IMR-90 (cell line): ENCODE data around the gene PRPS1L1. TPM values are rescaled to one million over a fixed set of nuclear protein-coding genes. Genes with fewer than 3 reads are reported as not detected.
A peak's percentile ranks its signal among the peaks of the same experiment; 100 is the strongest.

ENCODE experiments used
- ATAC-seq: fragments of 200-7000 bp; cut with Tn5 transposase; 2 replicates; pipeline ENCODE4 v1.9.1; 2020; ENCODE audit warnings: low read depth, mild to moderate bottlenecking, moderate library complexity
- BruUV-seq: library from RNA; stranded (reverse); fragments of 400-500 nt; replicated peaks from 2 replicates; lab custom pipeline; 2021; lab: Mats Ljungman, UMichigan
- CTCF ChIA-PET: fragments of 300-600 bp; formaldehyde crosslinking; extraction: SDS; loops from one replicate; lab custom pipeline; 2021; ENCODE audit warnings: antibody characterized with exemption; lab: Yijun Ruan, JAX
- POLR2A ChIA-PET: fragments of 300-600 bp; sonication (Branson Sonifier 250); formaldehyde crosslinking; loops from one replicate; lab custom pipeline; 2022; ENCODE audit warnings: antibody characterized with exemption; ENCODE audit not compliant: unreplicated experiment; lab: Charles Lee
- DNase-seq: peaks from one replicate; pipeline ENCODE4 v3.0.0; 2013
- H2AFZ ChIP-seq: replicated peaks from 2 replicates; pipeline ENCODE3; 2013; ENCODE audit warnings: low read length, mild to moderate bottlenecking; ENCODE audit not compliant: poor library complexity
- H2AK5ac ChIP-seq: 2 replicates; pipeline ENCODE4 v1.6.1; 2013; ENCODE audit warnings: low read depth, low read length, inconsistent platforms
- H2AK9ac ChIP-seq: replicated peaks from 2 replicates; pipeline ENCODE3; 2013; ENCODE audit warnings: mild to moderate bottlenecking, low read depth, low read length, moderate library complexity; ENCODE audit not compliant: poor library complexity
- H2BK120ac ChIP-seq: 2 replicates; pipeline ENCODE4 v1.6.1; 2013; ENCODE audit warnings: low read depth, low read length, inconsistent platforms
- H2BK15ac ChIP-seq: 3 replicates; pipeline ENCODE4 v1.6.1; 2013; ENCODE audit warnings: low read depth, low read length, inconsistent platforms
- H2BK20ac ChIP-seq: 2 replicates; pipeline ENCODE4 v1.6.1; 2013; ENCODE audit warnings: low read depth, mild to moderate bottlenecking, inconsistent platforms, low read length, moderate library complexity
- H2BK5ac ChIP-seq: 2 replicates; pipeline ENCODE4 v1.6.1; 2013; ENCODE audit warnings: mild to moderate bottlenecking, low read depth, low read length, inconsistent platforms; ENCODE audit not compliant: poor library complexity, severe bottlenecking
- H3K14ac ChIP-seq: replicated peaks from 2 replicates; pipeline ENCODE4 v1.6.1; 2013; ENCODE audit warnings: low read depth, low read length, inconsistent platforms
- H3K18ac ChIP-seq: 2 replicates; pipeline ENCODE4 v1.6.1; 2013; ENCODE audit warnings: low read depth, low read length, control low read depth
- H3K23ac ChIP-seq: 2 replicates; pipeline ENCODE4 v1.6.1; 2013; ENCODE audit warnings: low read depth, low read length, inconsistent platforms
- H3K27ac ChIP-seq: 2 replicates; pipeline ENCODE4 v1.5.1; 2013; ENCODE audit warnings: mild to moderate bottlenecking, control low read depth, low read length; ENCODE audit not compliant: insufficient read depth
- H3K27me3 ChIP-seq: 2 replicates; pipeline ENCODE4 v1.6.1; 2013; ENCODE audit warnings: low read length; ENCODE audit not compliant: control insufficient read depth, insufficient read depth
- H3K36me3 ChIP-seq: 2 replicates; pipeline ENCODE4 v1.6.1; 2013; ENCODE audit warnings: low read length, mixed read lengths; ENCODE audit not compliant: control insufficient read depth, insufficient read depth
- H3K4ac ChIP-seq: 2 replicates; pipeline ENCODE4 v1.6.1; 2013; ENCODE audit warnings: low read depth, low read length, inconsistent platforms
- H3K4me1 ChIP-seq: 2 replicates; pipeline ENCODE4 v1.6.1; 2013; ENCODE audit warnings: low read length, mixed read lengths; ENCODE audit not compliant: control insufficient read depth, insufficient read depth
- H3K4me2 ChIP-seq: 2 replicates; pipeline ENCODE4 v1.6.1; 2013; ENCODE audit warnings: low read depth, mild to moderate bottlenecking, control low read depth, low read length, moderate library complexity
- H3K4me3 ChIP-seq: 2 replicates; pipeline ENCODE4 v1.5.1; 2013; ENCODE audit warnings: low read depth, mild to moderate bottlenecking, control low read depth, low read length, moderate library complexity; ENCODE audit not compliant: insufficient read depth
- H3K56ac ChIP-seq: 2 replicates; pipeline ENCODE4 v1.6.1; 2013; ENCODE audit warnings: low read length, inconsistent platforms; ENCODE audit not compliant: insufficient read depth; ENCODE audit errors: extremely low read depth
- H3K79me1 ChIP-seq, 2 experiments: 2 replicates each; pipeline ENCODE4 v1.6.1; 2013; ENCODE audit warnings: low read length in 2 of 2, inconsistent platforms in 1 of 2, low read depth in 1 of 2
- H3K9ac ChIP-seq: 2 replicates; pipeline ENCODE4 v1.6.1; 2013; ENCODE audit warnings: low read depth, low read length, control low read depth
- H3K9me1 ChIP-seq: 2 replicates; pipeline ENCODE4 v1.6.1; 2013; ENCODE audit warnings: low read length, inconsistent platforms; ENCODE audit not compliant: insufficient read depth
- H3K9me3 ChIP-seq: 2 replicates; pipeline ENCODE4 v1.6.1; 2013; ENCODE audit warnings: low read length; ENCODE audit not compliant: control insufficient read depth, insufficient read depth
- H4K20me1 ChIP-seq: 2 replicates; pipeline ENCODE4 v1.6.1; 2013; ENCODE audit warnings: low read length, inconsistent platforms; ENCODE audit not compliant: insufficient read depth
- H4K5ac ChIP-seq: 2 replicates; pipeline ENCODE4 v1.6.1; 2013; ENCODE audit warnings: mild to moderate bottlenecking, low read depth, low read length, control low read depth
- H4K8ac ChIP-seq, 2 experiments: 2 replicates each; pipeline ENCODE4 v1.6.1; 2013; ENCODE audit warnings: low read depth in 2 of 2, low read length in 2 of 2, control low read depth in 1 of 2, inconsistent platforms in 1 of 2
- H4K91ac ChIP-seq: 2 replicates; pipeline ENCODE4 v1.6.1; 2013; ENCODE audit warnings: low read depth, low read length, inconsistent platforms; ENCODE audit not compliant: insufficient read depth
- BHLHE40 ChIP-seq: fragments of 150-350 bp; IDR thresholded peaks from 2 replicates; pipeline ENCODE4 v1.6.1; 2016; ENCODE audit warnings: mild to moderate bottlenecking, low read depth, low read length
- CEBPB ChIP-seq: IDR thresholded peaks from 2 replicates; pipeline ENCODE4 v1.6.1; 2012; ENCODE audit warnings: low read depth, low read length, improper control_type of control experiment
- CHD1 ChIP-seq: IDR thresholded peaks from 2 replicates; pipeline ENCODE4 v1.6.1; 2012; ENCODE audit warnings: low read depth, low read length, improper control_type of control experiment
- FOS ChIP-seq: fragments of 150-350 bp; IDR thresholded peaks from 2 replicates; pipeline ENCODE4 v1.6.1; 2016; ENCODE audit warnings: low read depth, low read length
- MAFK ChIP-seq: IDR thresholded peaks from 2 replicates; pipeline ENCODE4 v1.6.1; 2012; ENCODE audit warnings: low read depth, low read length, improper control_type of control experiment
- MAZ ChIP-seq: IDR thresholded peaks from 2 replicates; pipeline ENCODE4 v1.6.1; 2012; ENCODE audit warnings: low read depth, mild to moderate bottlenecking, low read length, improper control_type of control experiment, moderate library complexity, borderline replicate concordance
- MXI1 ChIP-seq: IDR thresholded peaks from 2 replicates; pipeline ENCODE4 v1.6.1; 2012; ENCODE audit warnings: low read depth, mild to moderate bottlenecking, low read length, moderate library complexity, borderline replicate concordance
- NFE2L2 ChIP-seq: fragments of 150-350 bp; IDR thresholded peaks from 2 replicates; pipeline ENCODE4 v1.6.1; 2016; ENCODE audit warnings: low read depth, mild to moderate bottlenecking, low read length
- POLR2A ChIP-seq: IDR thresholded peaks from 2 replicates; pipeline ENCODE4 v1.6.1; 2012; ENCODE audit warnings: mild to moderate bottlenecking, low read depth, low read length
- RAD21 ChIP-seq: IDR thresholded peaks from 2 replicates; pipeline ENCODE4 v1.6.1; 2012; ENCODE audit warnings: low read length, improper control_type of control experiment
- RFX5 ChIP-seq: IDR thresholded peaks from 2 replicates; pipeline ENCODE4 v1.8.0; 2012; ENCODE audit warnings: low read depth, mild to moderate bottlenecking, low read length, moderate library complexity
- SMC3 ChIP-seq: fragments of 150-350 bp; IDR thresholded peaks from 2 replicates; pipeline ENCODE4 v1.6.1; 2016; ENCODE audit warnings: low read depth, mild to moderate bottlenecking, antibody characterized with exemption, low read length, moderate library complexity
- WGBS, 2 experiments: methylation state at CpG; one replicate each; pipeline versions ENCODE4 v1.1.5 to v1.1.7; 2013; ENCODE audit warnings: missing lambda C conversion rate in 2 of 2; ENCODE audit not compliant: insufficient read length in 1 of 2; ENCODE audit errors: extremely low coverage in 2 of 2; 5-methylcytosine and 5-hydroxymethylcytosine counted together
- dilution Hi-C: fragments of 300-500 bp; cut with HindIII; formaldehyde crosslinking; loops from one replicate; pipeline ENCODE4 v1.14.3; 2018; ENCODE audit warnings: low sequenced_read_pairs; ENCODE audit not compliant: unreplicated experiment
- in situ Hi-C: fragments of 300-500 bp; cut with MboI; formaldehyde crosslinking; loops from 3 replicates; pipeline ENCODE4 v1.14.3; 2019; ENCODE audit warnings: low sequenced_read_pairs, inconsistent platforms, mixed read lengths
- intact Hi-C: fragments of 100-400 bp; cut with micrococcal nuclease; formaldehyde crosslinking; loops from 2 replicates; pipeline ENCODE4 v1.10.0; 2022
- polyA plus RNA-seq, 3 experiments: library from polyadenylated mRNA; depleted of rRNA; stranded (reverse); fragments of >200 nt; gene quantifications; 2 replicates each; pipeline ENCODE4 v1.2.3, GENCODE V29; 2012; ENCODE audit warnings: low replicate concordance in 1 of 3
- total RNA-seq: library from RNA; depleted of rRNA; stranded (reverse); fragments of >200 nt; gene quantifications from 2 replicates; pipeline ENCODE4 v1.2.3, GENCODE V29; 2012
- TF ChIP-seq, protein P1 (sequence below): conservative IDR thresholded peaks from 2 replicates; pipeline ENCODE4 v1.5.1; 2012; ENCODE audit warnings: mild to moderate bottlenecking, low read depth, low read length, improper control_type of control experiment
- TF ChIP-seq, protein P2 (sequence below): fragments of 150-350 bp; IDR thresholded peaks from 2 replicates; pipeline ENCODE4 v1.6.1; 2017; ENCODE audit warnings: mild to moderate bottlenecking, antibody characterized with exemption, low read length, low read depth

Gene PRPS1L1
- total and polyA plus RNA-seq, 2 of the 4 experiments (the other 2 are of a cell fraction) = not detected

DNA sequence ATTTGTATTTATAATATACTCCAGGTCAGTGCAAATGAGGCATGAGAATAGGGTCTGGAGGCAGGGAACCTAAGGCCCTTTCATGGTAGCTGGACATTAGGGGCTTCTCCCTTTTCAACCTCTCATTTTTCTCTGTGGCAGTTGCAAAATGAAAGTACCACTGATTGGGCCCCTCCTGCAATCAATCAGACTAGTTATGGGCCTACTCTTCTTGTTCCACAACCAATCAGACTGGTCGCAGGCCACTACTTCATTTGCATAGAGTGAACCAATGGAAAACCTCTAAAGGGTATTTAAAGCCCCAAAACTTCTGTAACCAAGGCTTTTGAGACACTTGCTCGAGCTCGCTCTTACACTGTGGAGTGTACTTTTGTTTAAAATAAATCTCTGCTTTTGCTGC lies 10.0 kb upstream of the PRPS1L1 start:
- H3K9me1 ChIP-seq = no peaks in the 10 kb centered on the region
- BruUV-seq = no TSS peak
- CTCF ChIA-PET = no interaction called here

More for the DNA sequence above, 10.0 kb upstream of the PRPS1L1 start:
- no peak overlapping the region for H3K9ac ChIP-seq
- in situ Hi-C loops (no loop called here), dilution Hi-C loops (no loop called here), intact Hi-C loops (no loop called here)
- no peak overlapping the region for H2AK5ac ChIP-seq
- H3K14ac ChIP-seq = no peak overlapping the region
- no peak overlapping the region for H3K27ac ChIP-seq
- no peak overlapping the region for H3K23ac ChIP-seq
- no peak overlapping the region for H4K5ac ChIP-seq
- no CpG with 5 or more reads among the region's 3 CpGs for WGBS, 2 experiments
- H3K27me3 ChIP-seq = no peaks in the 10 kb centered on the region
- no peak overlapping the region for H2BK15ac ChIP-seq
- H3K36me3 ChIP-seq = no peaks in the 10 kb centered on the region
- H3K4me3 ChIP-seq = no peak overlapping the region
- ATAC-seq (no peak), DNase-seq (no peak)
- no peaks in the 10 kb centered on the region for H4K20me1 ChIP-seq
- H4K91ac ChIP-seq = no peak overlapping the region
- 0 out of 4 replicates have a peak overlapping the region, but pooled peaks of 1 of the 2 experiments have one; percentile 23 for H4K8ac ChIP-seq
- H3K9me3 ChIP-seq = no peaks in the 10 kb centered on the region
- H2BK20ac ChIP-seq = no peak overlapping the region
- H2AFZ ChIP-seq = no peak overlapping the region
- H3K4me1 ChIP-seq = peaks cover 2% of the 10 kb centered on the region
- H3K18ac ChIP-seq = no peak overlapping the region
- H3K56ac ChIP-seq = no peak overlapping the region
- H2BK5ac ChIP-seq = no peak overlapping the region
- TF ChIP-seq RFX5 (no peak), FOS (no peak), POLR2A (no peak), CHD1 (no peak), CEBPB (no peak), BHLHE40 (no peak), MXI1 (no peak), MAFK (no peak), MAZ (no peak), RAD21 (no peak), SMC3 (no peak), NFE2L2 (no peak)
- TF ChIP-seq, protein P1, sequence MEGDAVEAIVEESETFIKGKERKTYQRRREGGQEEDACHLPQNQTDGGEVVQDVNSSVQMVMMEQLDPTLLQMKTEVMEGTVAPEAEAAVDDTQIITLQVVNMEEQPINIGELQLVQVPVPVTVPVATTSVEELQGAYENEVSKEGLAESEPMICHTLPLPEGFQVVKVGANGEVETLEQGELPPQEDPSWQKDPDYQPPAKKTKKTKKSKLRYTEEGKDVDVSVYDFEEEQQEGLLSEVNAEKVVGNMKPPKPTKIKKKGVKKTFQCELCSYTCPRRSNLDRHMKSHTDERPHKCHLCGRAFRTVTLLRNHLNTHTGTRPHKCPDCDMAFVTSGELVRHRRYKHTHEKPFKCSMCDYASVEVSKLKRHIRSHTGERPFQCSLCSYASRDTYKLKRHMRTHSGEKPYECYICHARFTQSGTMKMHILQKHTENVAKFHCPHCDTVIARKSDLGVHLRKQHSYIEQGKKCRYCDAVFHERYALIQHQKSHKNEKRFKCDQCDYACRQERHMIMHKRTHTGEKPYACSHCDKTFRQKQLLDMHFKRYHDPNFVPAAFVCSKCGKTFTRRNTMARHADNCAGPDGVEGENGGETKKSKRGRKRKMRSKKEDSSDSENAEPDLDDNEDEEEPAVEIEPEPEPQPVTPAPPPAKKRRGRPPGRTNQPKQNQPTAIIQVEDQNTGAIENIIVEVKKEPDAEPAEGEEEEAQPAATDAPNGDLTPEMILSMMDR = no peak
- TF ChIP-seq, protein P2, sequence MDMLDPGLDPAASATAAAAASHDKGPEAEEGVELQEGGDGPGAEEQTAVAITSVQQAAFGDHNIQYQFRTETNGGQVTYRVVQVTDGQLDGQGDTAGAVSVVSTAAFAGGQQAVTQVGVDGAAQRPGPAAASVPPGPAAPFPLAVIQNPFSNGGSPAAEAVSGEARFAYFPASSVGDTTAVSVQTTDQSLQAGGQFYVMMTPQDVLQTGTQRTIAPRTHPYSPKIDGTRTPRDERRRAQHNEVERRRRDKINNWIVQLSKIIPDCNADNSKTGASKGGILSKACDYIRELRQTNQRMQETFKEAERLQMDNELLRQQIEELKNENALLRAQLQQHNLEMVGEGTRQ = no peak
- H2BK120ac ChIP-seq = no peak overlapping the region
- H3K4me2 ChIP-seq = no peak overlapping the region
- H2AK9ac ChIP-seq = no peak overlapping the region
- no peak overlapping the region for H3K4ac ChIP-seq
- POLR2A ChIA-PET = no interaction called here
- H3K79me1 ChIP-seq = no peaks in the 10 kb centered on the region
